HFFc6 (cell line): ENCODE results near the gene IL1A. TPM values are rescaled to one million over a fixed set of nuclear protein-coding genes. Genes with fewer than 3 reads are reported as not detected.

Source experiments
- DNase-seq: peaks from one replicate; pipeline ENCODE4 v3.0.0-alpha.2; 2018
- H3K27ac Mint-ChIP-seq: 2 replicates; pipeline ENCODE4 v1.8.0; 2020; ENCODE audit warnings: mild to moderate bottlenecking, mixed read lengths
- H3K27me3 Mint-ChIP-seq: 2 replicates; pipeline ENCODE4 v1.8.0; 2021; ENCODE audit warnings: mild to moderate bottlenecking, moderate library complexity, mixed read lengths; ENCODE audit not compliant: insufficient read depth
- H3K36me3 Mint-ChIP-seq: 2 replicates; pipeline ENCODE4 v1.8.0; 2021; ENCODE audit warnings: low read depth, mixed read lengths
- H3K4me1 Mint-ChIP-seq: 2 replicates; pipeline ENCODE4 v1.8.0; 2020; ENCODE audit warnings: low read depth, mixed read lengths
- H3K4me3 Mint-ChIP-seq: 2 replicates; pipeline ENCODE4 v1.8.0; 2020; ENCODE audit warnings: mild to moderate bottlenecking, moderate library complexity, mixed read lengths
- H3K9me3 Mint-ChIP-seq: 2 replicates; pipeline ENCODE4 v1.8.0; 2020; ENCODE audit warnings: mild to moderate bottlenecking, mixed read lengths
- total RNA-seq, 6 experiments: library from RNA; stranded (reverse); fragmentation: NEBNext Ultra II Directional; extraction: Animal tissue kit (Norgen Biotek cat#: 25700); gene quantifications; 2 replicates in 1 of 6; 3 replicates in 5 of 6; pipeline ENCODE4 v1.2.3, GENCODE V29; 2021
- TF ChIP-seq, protein P1 (sequence below): fragments of 200-600 bp; sonication (generic); IDR thresholded peaks from 2 replicates; pipeline ENCODE4 v1.5.0; 2021; ENCODE audit warnings: antibody characterized with exemption, mild to moderate bottlenecking

Gene IL1A
- total RNA-seq, 6 experiments from 2014 or later: 0.07 TPM; not detected in 5

DNA sequence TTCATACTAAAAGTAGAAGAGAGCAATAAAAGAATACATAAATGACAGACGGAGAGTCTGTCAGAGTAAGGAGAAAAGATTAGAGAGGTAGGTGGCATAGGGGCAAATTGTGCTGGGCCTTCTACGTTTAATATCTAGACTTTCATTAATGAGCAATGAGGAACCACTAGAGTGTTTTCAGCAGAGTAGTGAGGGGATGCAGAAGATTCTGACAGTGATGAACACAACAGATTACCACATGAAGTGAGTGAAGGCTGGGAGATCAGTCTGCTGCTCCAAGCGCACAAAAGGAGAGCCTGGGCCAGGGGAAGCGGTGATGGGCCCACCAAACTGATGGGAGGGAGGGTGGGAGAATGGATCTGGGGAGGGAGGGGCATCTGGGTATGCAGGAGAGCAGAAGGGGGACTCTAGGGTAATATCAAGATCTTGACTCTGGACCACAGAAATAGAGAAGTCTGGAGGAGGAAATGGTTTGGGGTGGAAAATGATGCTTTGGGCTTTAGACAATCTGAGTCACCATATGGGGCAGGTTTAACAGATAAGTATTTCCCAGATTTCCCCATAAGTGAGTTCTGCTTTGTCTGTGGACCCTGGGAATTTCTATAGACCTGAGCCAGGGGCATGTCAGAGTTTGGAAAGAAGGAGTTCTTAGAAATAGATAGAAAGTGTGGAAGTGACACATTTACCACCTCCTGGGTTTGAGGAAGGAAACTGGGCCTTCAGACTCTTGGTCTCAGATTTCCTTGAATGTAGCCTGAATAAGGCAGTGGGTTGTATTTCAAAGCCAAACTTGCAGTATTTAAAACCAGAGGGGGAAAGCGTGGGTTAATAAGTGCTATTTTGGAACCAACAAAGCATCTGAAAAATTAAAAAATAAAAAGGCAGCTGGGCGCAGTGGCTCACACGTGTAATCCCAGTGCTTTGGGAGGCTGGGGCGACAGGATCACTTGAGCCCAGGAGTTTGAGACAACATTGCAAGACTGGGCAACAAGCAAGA lies 15.0 kb upstream of the IL1A start:
- no peak for DNase-seq
- peaks cover 14% of the 10 kb centered on the region for H3K36me3 Mint-ChIP-seq
- no peaks in the 10 kb centered on the region; the same call in 1 of the 2 replicates for H3K9me3 Mint-ChIP-seq
- TF ChIP-seq, protein P1, sequence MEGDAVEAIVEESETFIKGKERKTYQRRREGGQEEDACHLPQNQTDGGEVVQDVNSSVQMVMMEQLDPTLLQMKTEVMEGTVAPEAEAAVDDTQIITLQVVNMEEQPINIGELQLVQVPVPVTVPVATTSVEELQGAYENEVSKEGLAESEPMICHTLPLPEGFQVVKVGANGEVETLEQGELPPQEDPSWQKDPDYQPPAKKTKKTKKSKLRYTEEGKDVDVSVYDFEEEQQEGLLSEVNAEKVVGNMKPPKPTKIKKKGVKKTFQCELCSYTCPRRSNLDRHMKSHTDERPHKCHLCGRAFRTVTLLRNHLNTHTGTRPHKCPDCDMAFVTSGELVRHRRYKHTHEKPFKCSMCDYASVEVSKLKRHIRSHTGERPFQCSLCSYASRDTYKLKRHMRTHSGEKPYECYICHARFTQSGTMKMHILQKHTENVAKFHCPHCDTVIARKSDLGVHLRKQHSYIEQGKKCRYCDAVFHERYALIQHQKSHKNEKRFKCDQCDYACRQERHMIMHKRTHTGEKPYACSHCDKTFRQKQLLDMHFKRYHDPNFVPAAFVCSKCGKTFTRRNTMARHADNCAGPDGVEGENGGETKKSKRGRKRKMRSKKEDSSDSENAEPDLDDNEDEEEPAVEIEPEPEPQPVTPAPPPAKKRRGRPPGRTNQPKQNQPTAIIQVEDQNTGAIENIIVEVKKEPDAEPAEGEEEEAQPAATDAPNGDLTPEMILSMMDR: no peak
- no peaks in the 10 kb centered on the region; the same call in 1 of the 2 replicates for H3K27me3 Mint-ChIP-seq
- no peak overlapping the region for H3K27ac Mint-ChIP-seq
- H3K4me3 Mint-ChIP-seq: no peak overlapping the region
- peaks cover 44% of the 10 kb centered on the region for H3K4me1 Mint-ChIP-seq

DNA sequence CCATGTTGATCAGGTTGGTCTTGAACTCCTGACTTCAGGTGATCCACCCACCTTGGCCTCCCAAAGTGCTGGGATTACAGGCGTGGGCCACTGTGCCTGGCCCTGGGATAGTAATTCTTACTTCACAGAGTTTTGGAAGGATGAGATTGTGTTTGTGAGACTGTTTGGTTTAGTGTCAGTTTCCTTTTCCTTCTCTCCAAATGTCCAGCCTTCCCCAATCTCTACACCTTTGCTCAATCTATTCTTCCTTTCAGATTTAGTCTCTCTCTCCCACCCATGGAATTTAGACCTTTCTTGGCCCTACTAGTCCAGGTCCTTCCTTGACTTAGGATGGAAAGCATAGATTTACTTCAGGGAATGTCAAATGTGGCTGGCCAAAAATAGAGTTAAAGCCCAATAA lies 12.2 kb upstream of the IL1A start:
- Mint-ChIP-seq H3K36me3 (peaks cover 30% of the 10 kb centered on the region), H3K27ac (no peak overlapping the region), H3K4me3 (no peak overlapping the region), H3K27me3 (peaks cover 4% of the 10 kb centered on the region; the same call in 1 of the 2 replicates), H3K4me1 (peaks cover 42% of the 10 kb centered on the region), H3K9me3 (peaks cover 11% of the 10 kb centered on the region)
- TF ChIP-seq, protein P1: no peak
- no peak for DNase-seq

DNA sequence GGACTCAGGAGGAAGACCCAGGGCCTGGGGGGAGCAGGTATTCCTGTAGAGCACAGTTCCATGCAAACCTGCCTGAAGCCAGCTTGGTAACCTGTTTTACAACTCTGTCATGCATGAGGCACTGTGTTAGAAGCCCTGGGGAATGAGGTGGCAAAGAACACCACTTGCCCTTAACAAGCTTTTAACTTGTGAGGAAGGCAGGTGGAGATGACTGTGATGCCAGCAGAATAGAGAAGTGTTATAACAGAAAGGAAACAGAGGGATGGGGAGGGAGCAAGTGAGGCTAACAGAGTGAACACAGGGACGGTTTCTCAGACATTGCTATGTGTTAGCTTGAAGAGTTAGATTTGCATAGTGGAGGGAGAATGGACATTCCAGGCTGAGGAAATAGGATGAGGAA lies 11.5 kb upstream of the IL1A start:
- no peak for DNase-seq
- Mint-ChIP-seq H3K9me3 (peaks cover 11% of the 10 kb centered on the region), H3K27me3 (peaks cover 4% of the 10 kb centered on the region; the same call in 1 of the 2 replicates), H3K27ac (no peak overlapping the region), H3K4me3 (no peak overlapping the region), H3K36me3 (peaks cover 30% of the 10 kb centered on the region), H3K4me1 (peaks cover 36% of the 10 kb centered on the region)
- TF ChIP-seq, protein P1: no peak

DNA sequence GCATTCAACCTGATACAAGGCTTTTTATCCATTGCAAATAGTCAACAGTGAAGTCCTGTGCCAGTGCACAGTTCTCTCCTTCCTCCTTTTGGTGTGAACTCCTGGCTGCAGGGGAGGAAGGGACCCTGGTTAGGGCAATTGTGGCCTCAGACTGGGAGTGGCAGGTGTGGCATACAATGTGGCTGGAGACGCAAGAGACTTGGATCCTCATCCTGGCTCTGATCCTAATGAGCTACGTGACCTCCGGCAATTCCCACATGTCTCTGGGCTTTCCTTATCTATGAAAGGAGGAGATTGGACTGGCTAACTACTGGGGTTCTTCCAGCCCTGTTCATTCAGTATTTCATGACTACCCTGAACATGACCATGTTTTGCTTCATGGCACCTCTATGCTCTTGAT lies 10.5 kb upstream of the IL1A start:
- H3K4me1 Mint-ChIP-seq: peaks cover 42% of the 10 kb centered on the region
- H3K27me3 Mint-ChIP-seq: peaks cover 4% of the 10 kb centered on the region; the same call in 1 of the 2 replicates
- H3K4me3 Mint-ChIP-seq: no peak overlapping the region
- H3K36me3 Mint-ChIP-seq: peaks cover 26% of the 10 kb centered on the region
- DNase-seq: no peak
- TF ChIP-seq, protein P1: no peak
- peaks cover 11% of the 10 kb centered on the region for H3K9me3 Mint-ChIP-seq
- peak overlapping the region; percentile 14; the same call in 1 of the 2 replicates for H3K27ac Mint-ChIP-seq

DNA sequence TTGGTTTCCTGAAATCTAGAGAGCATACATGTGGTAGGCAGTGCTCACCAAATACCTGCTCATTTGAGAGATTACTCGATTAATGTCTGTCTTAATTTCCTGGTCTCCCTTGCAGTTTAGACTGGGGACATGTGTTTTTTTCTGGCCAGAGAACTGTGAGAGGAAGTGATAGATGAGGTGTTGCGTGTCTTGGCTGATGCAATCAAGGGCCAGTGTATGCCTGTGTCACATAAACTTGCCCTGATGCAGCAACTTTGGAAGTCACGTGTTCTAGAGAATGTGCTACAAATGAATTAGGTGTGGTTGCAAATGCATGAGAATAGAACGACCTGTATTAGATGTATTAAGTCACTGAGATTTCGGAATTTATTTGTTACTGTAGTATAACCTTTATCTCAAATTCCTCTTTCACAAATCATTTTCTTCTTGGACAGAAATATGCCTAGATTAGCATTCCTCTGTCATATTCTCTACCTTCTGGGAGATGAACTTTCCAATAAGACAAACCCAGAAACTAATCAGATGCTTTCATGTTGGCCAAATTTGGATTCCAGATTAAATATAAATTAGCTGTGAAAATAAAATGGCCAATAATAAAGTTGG lies 9.9 kb upstream of the IL1A start:
- Mint-ChIP-seq H3K27ac (peak overlapping the region; percentile 85), H3K36me3 (peaks cover 22% of the 10 kb centered on the region), H3K4me3 (peak overlapping the region; percentile 20; the same call in 1 of the 2 replicates), H3K4me1 (peaks cover 38% of the 10 kb centered on the region), H3K9me3 (peaks cover 11% of the 10 kb centered on the region), H3K27me3 (peaks cover 4% of the 10 kb centered on the region; the same call in 1 of the 2 replicates)
- TF ChIP-seq, protein P1: no peak
- DNase-seq: peak; percentile 82
